Measurements from ENCODE around the gene PLXNA4.

GRCh38 chr7:132354527-132354926, 221.7 kb downstream of the PLXNA4 start:
- TF ChIP-seq, protein P1, sequence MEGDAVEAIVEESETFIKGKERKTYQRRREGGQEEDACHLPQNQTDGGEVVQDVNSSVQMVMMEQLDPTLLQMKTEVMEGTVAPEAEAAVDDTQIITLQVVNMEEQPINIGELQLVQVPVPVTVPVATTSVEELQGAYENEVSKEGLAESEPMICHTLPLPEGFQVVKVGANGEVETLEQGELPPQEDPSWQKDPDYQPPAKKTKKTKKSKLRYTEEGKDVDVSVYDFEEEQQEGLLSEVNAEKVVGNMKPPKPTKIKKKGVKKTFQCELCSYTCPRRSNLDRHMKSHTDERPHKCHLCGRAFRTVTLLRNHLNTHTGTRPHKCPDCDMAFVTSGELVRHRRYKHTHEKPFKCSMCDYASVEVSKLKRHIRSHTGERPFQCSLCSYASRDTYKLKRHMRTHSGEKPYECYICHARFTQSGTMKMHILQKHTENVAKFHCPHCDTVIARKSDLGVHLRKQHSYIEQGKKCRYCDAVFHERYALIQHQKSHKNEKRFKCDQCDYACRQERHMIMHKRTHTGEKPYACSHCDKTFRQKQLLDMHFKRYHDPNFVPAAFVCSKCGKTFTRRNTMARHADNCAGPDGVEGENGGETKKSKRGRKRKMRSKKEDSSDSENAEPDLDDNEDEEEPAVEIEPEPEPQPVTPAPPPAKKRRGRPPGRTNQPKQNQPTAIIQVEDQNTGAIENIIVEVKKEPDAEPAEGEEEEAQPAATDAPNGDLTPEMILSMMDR (conservative IDR thresholded peaks at IDR 0.05): no peak
- no peak for TF ChIP-seq EZH2 (IDR thresholded peaks at IDR 0.05; ENCODE audit: low read depth)

Measured in PC-9 (cell line).